ENCODE measurements around the gene PTPRN2.
"Not testable (repeated sequence)": the region's sequence is repeated elsewhere in the genome, so short reads cannot be mapped to it uniquely, and the experiment has no call there.

The PTPRN2 gene

DNA sequence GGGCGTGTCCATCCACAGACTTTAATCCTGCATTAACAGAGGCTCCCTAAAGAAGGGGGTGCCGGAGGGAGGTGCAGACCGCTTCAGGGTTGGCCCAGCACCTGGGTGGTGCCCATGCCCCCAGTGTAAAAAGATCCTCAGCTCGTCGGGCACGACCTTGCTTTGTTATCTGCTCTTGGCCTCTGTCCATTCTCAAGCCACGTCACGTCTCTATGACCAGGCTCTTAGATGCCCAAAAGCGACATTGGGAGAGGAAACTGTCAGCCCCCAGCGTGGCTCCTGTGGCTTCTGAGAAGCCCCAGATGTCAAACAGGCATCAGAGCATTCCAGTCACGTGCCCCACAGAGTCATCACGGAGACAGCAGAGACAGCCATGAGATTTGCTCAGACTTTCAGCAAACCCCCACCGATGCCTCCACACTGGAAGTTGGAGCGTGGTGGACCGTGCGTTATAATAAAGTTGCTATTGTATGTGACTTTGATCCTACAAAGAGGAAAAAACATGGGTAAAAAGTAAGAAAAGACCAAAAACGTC lies 55.5 kb downstream of the PTPRN2 start:
- no peak for DNase-seq (ENCODE audit: low read depth, low spot score)

DNA sequence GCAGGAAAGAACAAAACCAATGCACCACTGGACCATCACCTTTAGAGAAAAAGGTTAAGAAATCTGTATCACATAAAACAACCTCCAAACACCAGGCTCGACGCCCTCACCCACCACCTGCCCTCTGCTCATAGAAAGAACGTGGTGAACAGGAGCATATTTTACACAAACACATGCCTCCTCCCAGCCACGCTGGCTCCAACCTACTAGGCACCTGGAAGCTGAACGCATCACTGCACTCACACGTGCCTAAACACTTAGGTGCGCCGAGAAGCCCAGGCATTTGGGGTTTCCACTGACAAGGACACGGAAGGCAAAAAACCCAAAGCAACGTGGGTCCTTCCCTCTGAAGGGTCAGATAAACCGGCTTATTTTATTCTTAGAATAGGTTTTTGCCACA lies 56.0 kb downstream of the PTPRN2 start:
- DNase-seq (ENCODE audit: low read depth, low spot score): no peak

DNA sequence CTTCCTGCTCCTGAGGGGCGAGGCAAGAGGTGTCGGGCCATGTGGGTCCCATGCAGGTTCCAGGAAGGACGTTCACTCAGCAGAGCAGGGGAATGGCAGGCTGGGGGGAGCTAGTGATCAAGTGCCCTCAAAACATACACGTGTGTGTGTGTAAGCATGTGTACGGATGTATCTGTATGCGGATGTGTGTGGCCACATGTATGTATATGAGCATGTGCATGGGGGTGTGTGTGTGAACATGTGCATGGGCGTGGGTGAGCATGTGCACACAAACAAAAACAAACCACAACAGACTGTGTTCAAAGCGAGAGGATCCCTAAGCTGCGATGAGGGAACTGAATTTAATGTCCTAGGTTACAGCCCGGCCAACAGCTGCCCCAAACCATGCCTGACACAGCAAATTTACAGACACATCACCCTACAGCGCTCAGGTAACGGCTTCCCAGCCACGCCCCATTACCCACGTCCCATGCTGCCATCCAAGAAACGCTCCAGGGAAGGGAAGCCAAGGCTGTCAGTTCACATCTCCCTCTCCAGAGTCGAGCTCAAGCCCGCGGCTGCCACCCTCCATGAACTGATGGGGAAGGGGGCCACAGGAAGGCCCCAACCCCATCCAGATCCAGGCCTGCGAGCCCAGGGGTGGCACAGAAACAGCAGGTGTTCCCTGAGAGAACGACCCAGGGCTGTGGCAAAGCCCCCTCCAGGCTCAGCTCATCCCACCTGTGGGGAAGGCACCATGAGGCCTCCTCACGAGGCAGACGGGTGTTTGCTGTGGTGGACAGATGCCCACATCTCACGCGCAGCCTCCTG lies 56.6 kb downstream of the PTPRN2 start:
- no peak for DNase-seq (ENCODE audit: low read depth, low spot score)

GRCh38 chr7:158529181-158530096 lies 58.2 kb downstream of the PTPRN2 start:
- DNase-seq (ENCODE audit: low read depth, low spot score): no peak

GRCh38 chr7:158527915-158528502 lies 59.6 kb downstream of the PTPRN2 start:
- DNase-seq (ENCODE audit: low read depth, low spot score): no peak

GRCh38 chr7:158527495-158527894 lies 60.1 kb downstream of the PTPRN2 start:
- no peak for DNase-seq (ENCODE audit: low read depth, low spot score)

DNA sequence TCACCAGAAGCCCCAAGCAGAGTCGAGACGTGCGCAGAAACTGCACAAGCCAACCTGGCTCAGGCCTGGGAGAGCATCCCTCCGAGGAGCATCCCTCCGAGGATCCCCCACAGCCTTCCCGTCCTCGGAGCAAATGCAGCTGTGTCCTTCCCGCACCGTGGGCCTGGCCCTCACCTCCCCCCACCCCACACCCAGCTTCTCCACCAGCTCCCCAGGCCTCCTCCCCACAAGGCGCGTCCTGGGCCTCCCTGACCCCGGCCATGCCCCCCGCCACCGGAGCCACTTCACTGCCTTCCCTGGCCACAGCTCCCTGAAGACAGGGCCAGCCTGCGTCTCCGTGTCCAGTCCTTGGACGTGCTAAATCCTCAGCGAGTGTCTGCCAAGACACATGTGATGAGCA lies 60.6 kb downstream of the PTPRN2 start:
- no peak for DNase-seq (ENCODE audit: low read depth, low spot score)

DNA sequence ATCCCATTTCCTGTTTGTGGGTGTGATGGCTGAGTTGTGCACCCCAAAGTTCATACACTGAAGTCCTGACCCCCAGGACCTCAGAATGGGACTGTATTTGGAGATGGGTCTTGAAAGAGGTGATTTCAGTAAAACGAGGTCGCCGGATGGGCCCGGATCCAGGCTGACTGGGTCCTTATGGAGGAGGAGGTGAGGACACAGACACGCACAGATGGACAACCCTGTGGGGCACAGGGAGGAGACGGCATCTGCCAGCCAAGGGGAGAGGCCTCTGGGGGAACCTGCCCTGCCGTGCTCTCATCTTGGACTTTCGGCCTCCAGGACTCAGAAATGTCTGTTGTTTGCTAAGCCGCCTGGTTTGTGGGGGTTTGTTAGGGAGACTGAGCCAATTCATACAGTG lies 61.1 kb downstream of the PTPRN2 start:
- no peak for DNase-seq (ENCODE audit: low read depth, low spot score)

GRCh38 chr7:158525648-158526484 lies 61.8 kb downstream of the PTPRN2 start:
- no peak for DNase-seq (ENCODE audit: low read depth, low spot score)

DNA sequence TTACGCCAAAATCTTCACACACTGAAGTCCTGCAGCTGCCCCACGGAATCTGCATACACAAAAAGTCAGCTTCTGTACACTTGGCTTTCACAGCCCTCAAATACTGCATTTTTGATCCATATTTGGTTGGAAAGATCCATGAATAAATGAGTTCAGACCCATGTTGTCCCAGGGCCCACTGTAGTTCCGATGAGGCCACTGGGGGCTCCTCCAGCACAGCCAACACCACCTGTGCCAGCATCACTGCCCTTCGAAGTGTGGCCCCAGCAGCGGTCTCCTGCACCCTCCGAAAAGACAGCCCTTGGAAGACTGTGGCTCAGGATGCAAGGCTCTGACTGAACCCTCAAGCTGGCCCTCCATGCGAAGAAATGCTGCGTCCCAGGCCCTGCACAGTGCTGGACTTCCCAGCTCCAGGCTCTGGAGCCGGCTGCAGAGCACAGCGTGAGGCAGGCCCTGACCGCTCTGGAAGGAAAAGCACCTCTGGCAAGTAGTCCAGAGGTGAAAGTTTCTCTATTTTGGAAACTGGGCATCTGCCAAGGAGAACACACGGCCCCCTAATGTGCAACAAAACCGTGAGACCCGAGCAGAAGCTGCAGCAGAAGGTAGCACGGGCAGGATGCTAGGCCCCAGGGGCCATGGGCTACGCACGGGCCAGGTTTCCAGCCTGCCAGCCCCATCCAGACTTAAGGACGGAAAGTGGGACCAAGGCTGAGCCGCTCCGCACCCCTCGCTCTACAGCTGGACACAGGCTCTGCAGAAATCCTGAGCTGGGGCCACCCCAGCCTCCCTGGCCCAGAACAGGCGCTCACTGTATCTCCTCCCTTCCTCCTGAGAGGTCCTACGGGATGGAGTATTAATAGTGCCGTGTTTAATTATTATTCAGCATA lies 62.6 kb downstream of the PTPRN2 start:
- no peak for DNase-seq (ENCODE audit: low read depth, low spot score)

DNA sequence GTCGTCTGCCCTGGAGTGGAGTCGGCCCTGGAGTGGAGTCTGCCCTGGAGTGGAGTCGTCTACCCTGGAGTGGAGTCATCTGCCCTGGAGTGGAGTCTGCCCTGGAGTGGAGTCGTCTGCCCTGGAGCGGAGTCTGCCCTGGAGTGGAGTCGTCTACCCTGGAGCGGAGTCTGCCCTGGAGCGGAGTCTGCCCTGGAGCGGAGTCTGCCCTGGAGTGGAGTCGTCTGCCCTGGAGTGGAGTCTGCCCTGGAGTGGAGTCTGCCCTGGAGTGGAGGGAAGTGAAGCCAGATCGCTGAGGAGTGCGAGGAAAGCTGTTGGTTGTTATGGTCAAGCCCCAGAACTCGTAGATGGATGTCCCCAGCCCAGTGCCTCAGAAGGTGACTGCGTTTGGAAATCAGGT lies 63.3 kb downstream of the PTPRN2 start:
- not testable (repeated sequence) for DNase-seq (ENCODE audit: low read depth, low spot score)

GRCh38 chr7:158523877-158524276 lies 63.7 kb downstream of the PTPRN2 start:
- not testable (repeated sequence) for DNase-seq (ENCODE audit: low read depth, low spot score)

DNA sequence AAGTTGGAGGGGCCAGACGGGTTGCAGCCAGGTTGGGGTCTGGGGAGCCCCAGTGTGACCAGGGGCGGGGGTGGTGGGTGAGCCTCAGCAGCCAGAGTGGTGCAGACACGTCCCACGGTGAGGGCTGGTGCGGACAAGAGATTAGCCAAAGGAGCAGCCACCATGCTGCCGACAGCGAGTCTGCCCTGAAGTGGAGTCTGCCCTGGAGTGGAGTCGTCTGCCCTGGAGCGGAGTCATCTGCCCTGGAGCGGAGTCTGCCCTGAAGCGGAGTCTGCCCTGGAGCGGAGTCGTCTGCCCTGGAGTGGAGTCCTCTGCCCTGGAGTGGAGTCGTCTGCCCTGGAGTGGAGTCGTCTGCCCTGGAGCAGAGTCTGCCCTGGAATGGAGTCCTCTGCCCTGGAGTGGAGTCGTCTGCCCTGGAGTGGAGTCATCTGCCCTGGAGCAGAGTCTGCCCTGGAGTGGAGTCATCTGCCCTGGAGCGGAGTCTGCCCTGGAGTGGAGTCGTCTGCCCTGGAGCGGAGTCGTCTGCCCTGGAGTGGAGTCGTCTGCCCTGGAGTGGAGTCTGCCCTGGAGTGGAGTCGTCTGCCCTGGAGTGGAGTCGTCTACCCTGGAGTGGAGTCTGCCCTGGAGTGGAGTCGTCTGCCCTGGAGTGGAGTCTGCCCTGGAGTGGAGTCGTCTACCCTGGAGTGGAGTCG lies 64.3 kb downstream of the PTPRN2 start:
- DNase-seq (ENCODE audit: low read depth, low spot score): not testable (repeated sequence)

GRCh38 chr7:158521795-158522194 lies 65.8 kb downstream of the PTPRN2 start:
- not testable (repeated sequence) for DNase-seq (ENCODE audit: low read depth, low spot score)

DNA sequence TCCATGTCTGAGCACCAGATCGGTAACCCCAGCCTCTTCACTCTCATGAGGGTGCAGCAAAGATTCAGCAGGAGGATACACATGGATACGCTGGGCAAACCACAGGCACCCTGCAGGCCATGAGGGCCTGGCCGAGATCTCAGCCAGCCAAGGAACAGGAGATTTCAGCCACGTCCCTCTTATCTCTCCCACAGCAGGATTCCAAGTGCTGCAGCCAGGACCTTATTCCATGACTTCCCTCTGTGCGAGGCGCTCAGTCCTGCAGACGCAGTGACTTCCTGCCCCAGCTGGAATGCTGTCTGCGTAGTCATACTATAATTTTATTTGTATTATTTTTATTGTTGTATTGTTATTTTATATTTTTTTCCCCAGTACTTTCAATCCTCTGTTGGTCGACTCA lies 66.8 kb downstream of the PTPRN2 start:
- DNase-seq (ENCODE audit: low read depth, low spot score): no peak

DNA sequence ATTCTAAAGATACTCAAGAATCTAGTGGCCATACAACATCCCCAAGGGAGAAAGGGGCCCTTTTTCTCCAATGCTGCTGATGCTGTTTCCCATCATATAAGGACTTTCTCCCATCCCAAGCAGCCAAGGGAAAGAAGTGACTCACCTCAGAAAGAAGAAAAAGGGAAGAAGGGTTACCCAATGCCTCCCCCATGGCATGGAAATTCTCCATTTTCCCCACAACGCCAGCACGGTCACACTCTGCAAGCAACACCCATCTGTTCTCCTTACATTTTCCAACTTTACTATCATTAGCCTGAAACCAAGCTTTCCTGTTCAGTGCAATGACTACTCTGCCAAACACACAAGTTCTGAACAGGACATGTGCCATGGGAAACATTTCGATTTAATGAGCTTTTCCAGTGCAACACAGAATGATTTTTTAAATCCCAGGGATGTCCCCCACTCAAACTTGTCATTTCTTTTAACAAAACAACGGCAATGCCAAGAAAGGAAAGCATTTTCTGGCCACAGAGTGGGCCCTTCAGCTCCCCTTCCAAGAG lies 67.9 kb downstream of the PTPRN2 start:
- DNase-seq (ENCODE audit: low read depth, low spot score): no peak

DNA sequence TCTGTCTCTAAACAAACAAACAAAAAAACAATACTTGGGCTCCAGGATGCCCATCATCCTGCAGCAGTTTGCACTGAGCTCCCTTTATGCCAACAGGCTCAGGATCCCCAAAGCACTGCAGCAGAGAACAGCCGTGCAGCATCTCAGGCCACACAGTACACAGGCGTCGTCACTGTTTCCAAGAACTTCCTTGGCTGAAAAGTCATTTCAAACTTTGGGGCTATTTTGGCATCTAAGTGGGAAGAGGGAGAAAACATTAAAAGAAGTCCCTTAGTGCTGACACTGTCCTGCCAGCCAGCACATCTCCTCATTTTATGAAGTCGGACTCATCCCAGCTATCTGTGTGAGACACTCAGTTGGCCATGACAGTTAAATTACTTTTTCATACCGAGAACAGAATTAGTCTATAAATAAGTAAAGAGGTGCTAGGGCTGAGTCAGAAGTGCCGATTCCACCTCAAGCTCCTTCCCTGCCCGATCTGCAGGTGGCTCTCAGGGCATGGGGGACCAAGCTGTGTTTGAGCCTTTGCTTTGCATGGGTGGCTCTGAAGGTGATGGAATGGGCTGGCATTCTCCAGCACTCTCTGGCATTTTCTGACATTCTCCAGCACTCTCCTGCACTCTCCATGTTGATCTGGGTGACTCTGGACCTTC lies 68.5 kb downstream of the PTPRN2 start:
- DNase-seq (ENCODE audit: low read depth, low spot score): no peak

DNA sequence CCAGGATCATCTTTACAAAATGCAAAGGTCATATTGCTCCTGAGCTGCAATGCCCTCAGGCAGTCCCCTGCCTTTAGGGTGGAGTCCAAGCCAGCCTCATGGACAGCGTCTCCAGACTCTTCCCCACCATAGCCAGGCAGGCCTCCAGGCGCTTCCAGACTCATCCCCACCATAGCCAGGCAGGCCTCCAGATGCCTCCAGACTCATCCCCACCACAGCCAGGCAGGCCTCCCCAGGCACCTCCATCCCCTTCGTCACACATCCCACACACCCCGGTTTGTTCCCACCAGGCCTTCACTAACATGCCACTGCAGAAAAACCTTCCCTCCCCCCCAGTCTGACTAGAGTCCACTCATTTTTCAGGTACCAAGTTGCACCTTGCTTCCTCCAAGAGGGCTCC lies 70.1 kb downstream of the PTPRN2 start:
- no peak for DNase-seq (ENCODE audit: low read depth, low spot score)

GRCh38 chr7:158517072-158517471 lies 70.6 kb downstream of the PTPRN2 start:
- DNase-seq (ENCODE audit: low read depth, low spot score): no peak

Data from smooth muscle cell of the brain vasculature (primary cell).